Endothelial cell of umbilical vein (primary cell): ENCODE data around the gene GPR108. TPM values are rescaled to one million over a fixed set of nuclear protein-coding genes. Genes with fewer than 3 reads are reported as not detected.

Experiments
- BruUV-seq: library from RNA; stranded (reverse); fragments of 400-500 nt; replicated peaks from 2 replicates; lab custom pipeline; 2021; lab: Mats Ljungman, UMichigan
- CTCF ChIA-PET: fragments of 300-600, 350-600 bp; sonication (Branson Sonifier 250); formaldehyde crosslinking; loops from one replicate; lab custom pipeline; 2021; ENCODE audit warnings: antibody characterized with exemption, inconsistent platforms; lab: Charles Lee
- POLR2A ChIA-PET: fragments of 300-600, 350-600 bp; sonication (Branson Sonifier 250); formaldehyde crosslinking; loops from one replicate; lab custom pipeline; 2021; ENCODE audit warnings: antibody characterized with exemption, inconsistent platforms; lab: Charles Lee
- DNase-seq: peaks from one replicate; pipeline ENCODE4 v3.0.0-alpha.2; 2011; ENCODE audit warnings: low read depth, low spot score
- FAIRE-seq: peaks from 2 replicates; lab custom pipeline; 2011; peaks lifted over from hg19 to GRCh38; lab: Jason Lieb, UNC
- H2AFZ ChIP-seq: 2 replicates; pipeline ENCODE4 v1.6.0; 2012; ENCODE audit warnings: low read depth, low read length, control low read depth, inconsistent platforms
- H3K27ac ChIP-seq: 2 replicates; pipeline ENCODE4 v1.5.1; 2011; ENCODE audit warnings: low read depth, mild to moderate bottlenecking, control low read depth, low read length, moderate library complexity; ENCODE audit not compliant: insufficient read depth
- H3K27me3 ChIP-seq, 2 experiments: 2 replicates each; pipeline versions ENCODE4 v1.6.0 to v1.6.1; 2011; ENCODE audit warnings: low read length in 2 of 2, mixed read lengths in 1 of 2; ENCODE audit not compliant: control insufficient read depth in 2 of 2, insufficient read depth in 2 of 2
- H3K36me3 ChIP-seq, 2 experiments: 2 replicates in 1 of 2; 3 replicates in 1 of 2; pipeline ENCODE4 v1.5.1; 2011; ENCODE audit warnings: low read length in 2 of 2, mild to moderate bottlenecking in 1 of 2, moderate library complexity in 1 of 2; ENCODE audit not compliant: control insufficient read depth in 2 of 2, insufficient read depth in 2 of 2; ENCODE audit errors: extremely low read depth in 1 of 2
- H3K4me1 ChIP-seq: 3 replicates; pipeline ENCODE4 v1.5.1; 2011; ENCODE audit warnings: mild to moderate bottlenecking, low read length; ENCODE audit not compliant: control insufficient read depth, insufficient read depth; ENCODE audit errors: extremely low read depth
- H3K4me2 ChIP-seq: 2 replicates; pipeline ENCODE4 v1.6.1; 2011; ENCODE audit warnings: low read length, control low read depth, mixed read lengths; ENCODE audit not compliant: insufficient read depth
- H3K4me3 ChIP-seq, 3 experiments: fragments of 200-600 bp in 1 of 3; sonication (generic), shearing (Covaris generic) in 1 of 3; replicated peaks in 1 of 3; 2 replicates each; pipeline ENCODE4 v1.5.1; 2011 to 2016; ENCODE audit warnings: control low read depth in 3 of 3, low read length in 3 of 3, mild to moderate bottlenecking in 2 of 3, inconsistent platforms in 1 of 3, low read depth in 1 of 3, moderate library complexity in 1 of 3; ENCODE audit not compliant: insufficient read depth in 1 of 3
- H3K79me2 ChIP-seq: 2 replicates; pipeline ENCODE4 v1.6.0; 2012; ENCODE audit warnings: low read length, inconsistent platforms; ENCODE audit not compliant: control insufficient read depth, insufficient read depth
- H3K9ac ChIP-seq: replicated peaks from 2 replicates; pipeline ENCODE3; 2011; ENCODE audit warnings: low read length, control low read depth; ENCODE audit not compliant: insufficient read depth; ENCODE audit errors: extremely low read depth
- H3K9me1 ChIP-seq: replicated peaks from 3 replicates; pipeline ENCODE4 v1.6.0; 2011; ENCODE audit warnings: mild to moderate bottlenecking, low read length; ENCODE audit not compliant: control insufficient read depth, insufficient read depth; ENCODE audit errors: extremely low read depth
- H3K9me3 ChIP-seq: replicated peaks from 2 replicates; pipeline ENCODE4 v1.5.1; 2012; ENCODE audit warnings: low read length, inconsistent platforms; ENCODE audit not compliant: control insufficient read depth, insufficient read depth
- H4K20me1 ChIP-seq: replicated peaks from 2 replicates; pipeline ENCODE3; 2011; ENCODE audit warnings: mild to moderate bottlenecking, low read length; ENCODE audit not compliant: control insufficient read depth, insufficient read depth; ENCODE audit errors: extremely low read depth
- CTCF ChIP-seq, 2 donors: IDR thresholded peaks; 1 replicate in 1 of 2; 2 replicates in 1 of 2; pipeline ENCODE4 v1.5.1; 2011; ENCODE audit warnings: low read length in 2 of 2, mild to moderate bottlenecking in 2 of 2, moderate library complexity in 2 of 2, control low read depth in 1 of 2, inconsistent platforms in 1 of 2, low read depth in 1 of 2; ENCODE audit not compliant: insufficient read depth in 1 of 2; ENCODE audit errors: extremely low read depth in 1 of 2
- EZH2 ChIP-seq: IDR thresholded peaks from 2 replicates; pipeline ENCODE4 v1.6.1; 2012; ENCODE audit warnings: borderline replicate concordance, low read depth, mild to moderate bottlenecking, moderate library complexity, low read length, inconsistent platforms; ENCODE audit not compliant: severe bottlenecking
- GATA2 ChIP-seq: IDR thresholded peaks from 2 replicates; pipeline ENCODE4 v1.7.0; 2011; ENCODE audit warnings: low read depth, mild to moderate bottlenecking, moderate library complexity, mixed read lengths, low read length; ENCODE audit not compliant: insufficient read length, insufficient read depth
- JUN ChIP-seq: IDR thresholded peaks from 2 replicates; pipeline ENCODE4 v1.6.1; 2011; ENCODE audit warnings: borderline replicate concordance, low read depth; ENCODE audit not compliant: insufficient read length, insufficient read depth
- MAX ChIP-seq: IDR thresholded peaks from 2 replicates; pipeline ENCODE4 v1.6.1; 2011; ENCODE audit not compliant: insufficient read depth, insufficient read length
- MYC ChIP-seq: IDR thresholded peaks from one replicate; pipeline ENCODE4 v1.6.1; 2011; ENCODE audit warnings: mild to moderate bottlenecking, low read depth, low read length
- POLR2A ChIP-seq: IDR thresholded peaks from 2 replicates; pipeline ENCODE4 v1.6.1; 2012; ENCODE audit warnings: low read depth, mild to moderate bottlenecking, control low read depth, low read length
- POLR2AphosphoS5 ChIP-seq: IDR thresholded peaks from 2 replicates; pipeline ENCODE4 v1.6.1; 2012; ENCODE audit warnings: low read depth, mild to moderate bottlenecking, control low read depth, low read length, moderate library complexity; ENCODE audit not compliant: insufficient read depth
- dilution Hi-C: fragments of 300-500 bp; cut with MboI; formaldehyde crosslinking; loops from one replicate; pipeline ENCODE4 v1.15.0; 2019; ENCODE audit warnings: low sequenced_read_pairs; ENCODE audit not compliant: extremely low pct_ligation_motif_present
- intact Hi-C: fragments of 100-400 bp; cut with micrococcal nuclease; formaldehyde crosslinking; loops from one replicate; pipeline ENCODE4 v1.10.0; 2022
- polyA plus RNA-seq, 4 experiments: library from polyadenylated mRNA; depleted of rRNA in 3 of 4; stranded (reverse) in 3 of 4; unstranded in 1 of 4; fragments of >200 nt; gene quantifications; 2 replicates each; pipeline versions ENCODE4 v1.2.1 to v1.2.3, GENCODE V29; 2011 to 2012; ENCODE audit warnings: missing spikeins in 1 of 4
- total RNA-seq: library from RNA; stranded (reverse); gene quantifications from 2 replicates; pipeline ENCODE4 v1.2.3, GENCODE V29; 2021

GPR108 gene
- total and polyA plus RNA-seq, 2 donors (not counting 3 experiments of a cell fraction or from before 2014, with no cell fraction given): 68.5 to 80.2 TPM

GRCh38 chr19:6772866-6773322, 35.5 kb upstream of the GPR108 start:
- Histone ChIP-seq H3K9me1 (no peaks in the 10 kb centered on the region), H3K9me3 (no peaks in the 10 kb centered on the region), H3K9ac (no peak overlapping the region), H4K20me1 (no peaks in the 10 kb centered on the region), H3K36me3 (no peaks in the 10 kb centered on the region), H3K4me1 (no peaks in the 10 kb centered on the region), H3K4me3 (no peak overlapping the region), H3K79me2 (no peaks in the 10 kb centered on the region), H3K27ac (no peak overlapping the region), H3K4me2 (no peak overlapping the region), H2AFZ (no peak overlapping the region), H3K27me3 (no peaks in the 10 kb centered on the region)
- FAIRE-seq: no peak
- dilution Hi-C loops (no loop called here), intact Hi-C loops (no loop called here)
- CTCF ChIA-PET: interaction anchor here (1.0 to 4.1 kb wide), 5 partner anchors 9 to 256 kb away, joined by 3 to 21 read pairs (median 5); no protein-coding TSS in a partner anchor
- TF ChIP-seq JUN: no peak
- POLR2A ChIA-PET: no interaction called here
- no peak for DNase-seq
- BruUV-seq: no TSS peak

GRCh38 chr19:6772028-6772865, 34.9 kb upstream of the GPR108 start, which contains the start of gene VAV1:
TSS of gene VAV1 (plus strand) at chr19:6772708. CDS start at chr19:6772808, 100 bp downstream.
- no peak within 1 kb of the TSS for H2AFZ ChIP-seq
- no peaks in the 10 kb centered on the region for H3K36me3 ChIP-seq
- H3K4me3 ChIP-seq: no peak within 1 kb of the TSS
- H3K27me3 ChIP-seq: no peaks in the 10 kb centered on the region
- no peak within 1 kb of the TSS for H3K27ac ChIP-seq
- no peak within 1 kb of the TSS for H3K9ac ChIP-seq
- DNase-seq: no peak
- FAIRE-seq: no peak
- H3K79me2 ChIP-seq: no peaks in the 10 kb centered on the region
- H4K20me1 ChIP-seq: no peaks in the 10 kb centered on the region
- ChIA-PET POLR2A (no interaction called here), CTCF (interaction anchor here (1.0 to 4.1 kb wide), 4 partner anchors 9 to 91 kb away, joined by 3 to 21 read pairs (median 6); no protein-coding TSS in a partner anchor)
- BruUV-seq: no TSS peak
- dilution Hi-C loops (no loop called here), intact Hi-C loops (no loop called here)
- no peaks in the 10 kb centered on the region for H3K9me3 ChIP-seq
- H3K4me1 ChIP-seq: peaks cover 1% of the 10 kb centered on the region
- H3K4me2 ChIP-seq: no peak within 1 kb of the TSS
- TF ChIP-seq POLR2A: no peak
- no peak for TF ChIP-seq MAX
- no peak for TF ChIP-seq GATA2
- no peak for TF ChIP-seq JUN
- no peak for TF ChIP-seq EZH2
- no peak for TF ChIP-seq CTCF (IDR thresholded peaks at IDR 0.05; ENCODE audit: extremely low read depth in 1 of 2, insufficient read depth in 1 of 2, low read depth in 1 of 2, low read length in 2 of 2)
- TF ChIP-seq POLR2AphosphoS5: no peak
- no peak for TF ChIP-seq MYC
- no peaks in the 10 kb centered on the region for H3K9me1 ChIP-seq
